HCT116 (cell line): ENCODE results near the gene EPG5. TPM values are rescaled to one million over a fixed set of nuclear protein-coding genes. Genes with fewer than 3 reads are reported as not detected.

ENCODE experiments used
- ATAC-seq: fragments of 200-7000 bp; cut with Tn5 transposase; 2 replicates; pipeline ENCODE4 v1.9.1; 2020; ENCODE audit warnings: mild to moderate bottlenecking, moderate library complexity
- BruUV-seq: library from RNA; stranded (reverse); fragments of 400-500 nt; replicated peaks from 2 replicates; lab custom pipeline; 2021; lab: Mats Ljungman, UMichigan
- CTCF ChIA-PET: fragments of 300-600 bp; sonication (Branson Sonifier 250); formaldehyde crosslinking; loops from one replicate; lab custom pipeline; 2021; ENCODE audit warnings: antibody characterized with exemption; lab: Charles Lee
- POLR2A ChIA-PET: fragments of 300-600, 350-600 bp; sonication (Branson Sonifier 250); formaldehyde crosslinking; loops from one replicate; lab custom pipeline; 2021; ENCODE audit warnings: antibody characterized with exemption; lab: Charles Lee
- RAD21 ChIA-PET, 2 experiments: fragments of 300-600 bp; sonication (Branson Sonifier 250); formaldehyde crosslinking; loops; one replicate each; lab custom pipeline; 2023; ENCODE audit warnings: low total read pairs in 2 of 2; ENCODE audit not compliant: uncharacterized antibody in 2 of 2, unreplicated experiment in 2 of 2, low non-redundant PET in 1 of 2; lab: Charles Lee
- DNase-seq: peaks from one replicate; pipeline ENCODE4 v3.0.0-alpha.2; 2010; ENCODE audit warnings: low read depth, low spot score
- H2AFZ ChIP-seq: fragments of 200-600 bp; shearing (Covaris generic), sonication (generic); 2 replicates; pipeline ENCODE4 v1.6.1; 2017; ENCODE audit warnings: low read depth, mixed run types, mixed read lengths, antibody characterized with exemption, low read length; ENCODE audit not compliant: poor library complexity, severe bottlenecking
- H3K27ac ChIP-seq: 2 replicates; pipeline ENCODE4 v1.5.1; 2012; ENCODE audit warnings: low read depth, low read length
- H3K27me3 ChIP-seq: fragments of 200-600 bp; sonication (generic); 2 replicates; pipeline ENCODE4 v1.6.1; 2016; ENCODE audit warnings: mixed run types, low read length, mixed read lengths; ENCODE audit not compliant: insufficient read depth
- H3K36me3 ChIP-seq, 2 experiments: fragments of 200-500 bp in 1 of 2; fragments of 200-600 bp in 1 of 2; sonication (Bioruptor generic) in 1 of 2; sonication (generic) in 1 of 2; 2 replicates each; pipeline versions ENCODE4 v1.5.1 to v1.6.1; 2014 to 2016; ENCODE audit warnings: low read length in 2 of 2, inconsistent platforms in 1 of 2, mixed read lengths in 1 of 2, mixed run types in 1 of 2; ENCODE audit not compliant: insufficient read depth in 2 of 2, control insufficient read depth in 1 of 2
- H3K4me1 ChIP-seq, 2 experiments: fragments of 200-600 bp in 1 of 2; sonication (generic) in 1 of 2; 2 replicates each; pipeline versions ENCODE4 v1.5.1 to v1.6.1; 2012 to 2017; ENCODE audit warnings: low read length in 2 of 2, inconsistent platforms in 1 of 2, mild to moderate bottlenecking in 1 of 2, mixed read lengths in 1 of 2, mixed run types in 1 of 2, moderate library complexity in 1 of 2; ENCODE audit not compliant: insufficient read depth in 2 of 2, control insufficient read depth in 1 of 2
- H3K4me2 ChIP-seq: fragments of 200-600 bp; sonication (generic); 2 replicates; pipeline ENCODE4 v1.6.1; 2017; ENCODE audit warnings: mixed run types, low read length, mixed read lengths
- H3K4me3 ChIP-seq, 2 experiments: fragments of 200-600 bp in 1 of 2; sonication (generic) in 1 of 2; replicated peaks in 1 of 2; 2 replicates each; pipeline ENCODE4 v1.5.1; 2011 to 2016; ENCODE audit warnings: low read length in 2 of 2, control low read depth in 1 of 2, low read depth in 1 of 2, mild to moderate bottlenecking in 1 of 2, mixed read lengths in 1 of 2, mixed run types in 1 of 2
- H3K79me2 ChIP-seq: fragments of 200-600 bp; sonication (generic); 2 replicates; pipeline ENCODE4 v1.6.1; 2017; ENCODE audit warnings: mild to moderate bottlenecking, mixed run types, low read length, moderate library complexity, mixed read lengths; ENCODE audit not compliant: insufficient read depth
- H3K9ac ChIP-seq: fragments of 200-600 bp; sonication (generic); 2 replicates; pipeline ENCODE4 v1.6.1; 2016; ENCODE audit warnings: low read length, mixed read lengths
- H3K9me2 ChIP-seq: fragments of 200-600 bp; sonication (generic), shearing (Covaris generic); 2 replicates; pipeline ENCODE4 v1.6.1; 2017; ENCODE audit warnings: mixed run types, mild to moderate bottlenecking, moderate library complexity; ENCODE audit not compliant: insufficient read depth
- H3K9me3 ChIP-seq, 2 experiments: fragments of 200-500 bp in 1 of 2; fragments of 200-600 bp in 1 of 2; sonication (Bioruptor generic) in 1 of 2; sonication (generic) in 1 of 2; 2 replicates each; pipeline ENCODE4 v1.6.1; 2014 to 2017; ENCODE audit warnings: low read length in 2 of 2, mixed read lengths in 2 of 2, inconsistent platforms in 1 of 2, low read depth in 1 of 2, mild to moderate bottlenecking in 1 of 2, mixed run types in 1 of 2, moderate library complexity in 1 of 2; ENCODE audit not compliant: control insufficient read depth in 1 of 2, insufficient read depth in 1 of 2
- H4K20me1 ChIP-seq: fragments of 200-600 bp; sonication (generic), shearing (Covaris generic); 2 replicates; pipeline ENCODE4 v1.6.1; 2017; ENCODE audit warnings: mixed run types, mild to moderate bottlenecking, moderate library complexity; ENCODE audit not compliant: insufficient read depth
- CBX3 ChIP-seq: IDR thresholded peaks from 2 replicates; pipeline ENCODE4 v1.6.1; 2012; ENCODE audit warnings: low read depth
- CEBPB ChIP-seq: IDR thresholded peaks from 2 replicates; pipeline ENCODE4 v1.6.1; 2012; ENCODE audit warnings: low read depth
- EGR1 ChIP-seq: IDR thresholded peaks from 2 replicates; pipeline ENCODE4 v1.6.1; 2012; ENCODE audit warnings: low read depth
- ELF1 ChIP-seq: IDR thresholded peaks from 2 replicates; pipeline ENCODE4 v1.6.1; 2012; ENCODE audit warnings: low read depth, borderline replicate concordance
- EZH2 ChIP-seq: fragments of 200-600 bp; sonication (generic); IDR thresholded peaks from 2 replicates; pipeline ENCODE4 v1.6.1; 2017; ENCODE audit warnings: antibody characterized with exemption, mixed run types
- EZH2phosphoT487 ChIP-seq: fragments of 200-600 bp; IDR thresholded peaks from 2 replicates; pipeline ENCODE4 v1.6.1; 2018; ENCODE audit warnings: antibody characterized with exemption, borderline replicate concordance
- FOSL1 ChIP-seq: IDR thresholded peaks from 2 replicates; pipeline ENCODE4 v1.6.1; 2012; ENCODE audit warnings: low read depth
- JUND ChIP-seq: IDR thresholded peaks from 2 replicates; pipeline ENCODE4 v1.6.1; 2012
- POLR2A ChIP-seq: IDR thresholded peaks from 2 replicates; pipeline ENCODE4 v1.7.0; 2011; ENCODE audit warnings: borderline replicate concordance; ENCODE audit not compliant: insufficient read depth, insufficient read length; ENCODE audit errors: extremely low read depth
- POLR2AphosphoS5 ChIP-seq: IDR thresholded peaks from 2 replicates; pipeline ENCODE4 v1.6.1; 2011; ENCODE audit warnings: mild to moderate bottlenecking, low read depth, low read length, moderate library complexity
- RAD21 ChIP-seq: IDR thresholded peaks from 2 replicates; pipeline ENCODE4 v1.6.1; 2012; ENCODE audit warnings: low read depth, mild to moderate bottlenecking
- SRF ChIP-seq: IDR thresholded peaks from 2 replicates; pipeline ENCODE4 v1.6.1; 2012; ENCODE audit warnings: low read depth
- TCF7L2 ChIP-seq: IDR thresholded peaks from 2 replicates; pipeline ENCODE4 v1.7.0; 2011; ENCODE audit warnings: borderline replicate concordance, inconsistent platforms; ENCODE audit not compliant: insufficient read depth, insufficient read length; ENCODE audit errors: extremely low read depth
- ZFX ChIP-seq: fragments of 450-650 bp; IDR thresholded peaks from 2 replicates; pipeline ENCODE4 v1.6.1; 2017
- intact Hi-C: fragments of 100-400 bp; cut with micrococcal nuclease; formaldehyde crosslinking; loops from 2 replicates; pipeline ENCODE4 v1.10.0; 2022
- total RNA-seq: library from RNA; stranded (reverse); gene quantifications from one replicate; pipeline ENCODE4 v1.2.1, GENCODE V29; 2021; ENCODE audit not compliant: unreplicated experiment
- TF ChIP-seq, protein P1 (sequence below), 3 experiments: fragments of 200-600 bp in 1 of 3; sonication (generic) in 1 of 3; IDR thresholded peaks in 2 of 3; conservative IDR thresholded peaks in 1 of 3; 2 replicates each; pipeline ENCODE4 v1.5.1; 2012 to 2017; ENCODE audit warnings: low read depth in 2 of 3, low read length in 2 of 3, antibody characterized with exemption in 1 of 3, borderline replicate concordance in 1 of 3, control low read depth in 1 of 3, mild to moderate bottlenecking in 1 of 3, mixed read lengths in 1 of 3, mixed run types in 1 of 3, moderate library complexity in 1 of 3; ENCODE audit not compliant: insufficient read depth in 1 of 3
- TF ChIP-seq, protein P2 (sequence below): IDR thresholded peaks from 2 replicates; pipeline ENCODE4 v1.6.1; 2012
- TF ChIP-seq, protein P3 (sequence below): IDR thresholded peaks from 2 replicates; pipeline ENCODE4 v1.6.1; 2011; ENCODE audit warnings: mild to moderate bottlenecking, low read length, moderate library complexity; ENCODE audit not compliant: insufficient replicate concordance; ENCODE audit errors: extremely low read depth

EPG5 gene
- total RNA-seq, 1 experiment from 2014 or later, result 12.9 TPM

DNA sequence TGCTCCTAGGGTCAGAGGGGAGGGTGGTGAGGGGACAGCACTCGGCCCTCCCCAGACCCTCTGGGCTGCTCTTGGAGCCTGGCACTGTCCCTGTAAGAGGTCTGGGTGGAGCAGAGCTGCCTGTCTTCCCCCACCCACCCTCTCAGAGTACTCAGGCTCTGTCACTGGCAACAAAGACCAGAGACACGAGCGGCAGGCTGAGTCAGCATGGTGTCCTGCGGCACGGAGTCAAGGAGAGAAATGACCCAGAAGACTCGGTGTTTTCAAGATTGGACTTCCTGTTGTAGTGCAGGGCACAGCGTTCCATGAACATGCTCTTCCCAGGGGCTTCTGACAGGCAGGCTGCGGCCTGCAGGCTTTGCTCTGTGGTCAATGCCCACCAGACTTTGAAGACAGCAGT, 121.7 kb downstream of the EPG5 start:
- Histone ChIP-seq H2AFZ (no peak overlapping the region), H3K9me3 (no peaks in the 10 kb centered on the region), H4K20me1 (no peaks in the 10 kb centered on the region), H3K27ac (no peak overlapping the region), H3K9ac (no peak overlapping the region), H3K4me3 (no peak overlapping the region), H3K4me1 (no peaks in the 10 kb centered on the region), H3K9me2 (no peaks in the 10 kb centered on the region), H3K79me2 (no peaks in the 10 kb centered on the region), H3K36me3 (no peaks in the 10 kb centered on the region), H3K4me2 (no peak overlapping the region), H3K27me3 (no peaks in the 10 kb centered on the region)
- no peak for ATAC-seq
- intact Hi-C loops, result no loop called here
- RAD21 ChIA-PET, result no interaction called here
- BruUV-seq, result no TSS peak
- DNase-seq, result no peak
- CTCF ChIA-PET, result no interaction called here
- TF ChIP-seq SRF, result no peak
- no peak for TF ChIP-seq ZFX
- no peak for TF ChIP-seq EGR1
- TF ChIP-seq CEBPB, result no peak
- no peak for TF ChIP-seq EZH2phosphoT487
- TF ChIP-seq POLR2AphosphoS5, result no peak
- TF ChIP-seq FOSL1, result no peak
- TF ChIP-seq, protein P1, sequence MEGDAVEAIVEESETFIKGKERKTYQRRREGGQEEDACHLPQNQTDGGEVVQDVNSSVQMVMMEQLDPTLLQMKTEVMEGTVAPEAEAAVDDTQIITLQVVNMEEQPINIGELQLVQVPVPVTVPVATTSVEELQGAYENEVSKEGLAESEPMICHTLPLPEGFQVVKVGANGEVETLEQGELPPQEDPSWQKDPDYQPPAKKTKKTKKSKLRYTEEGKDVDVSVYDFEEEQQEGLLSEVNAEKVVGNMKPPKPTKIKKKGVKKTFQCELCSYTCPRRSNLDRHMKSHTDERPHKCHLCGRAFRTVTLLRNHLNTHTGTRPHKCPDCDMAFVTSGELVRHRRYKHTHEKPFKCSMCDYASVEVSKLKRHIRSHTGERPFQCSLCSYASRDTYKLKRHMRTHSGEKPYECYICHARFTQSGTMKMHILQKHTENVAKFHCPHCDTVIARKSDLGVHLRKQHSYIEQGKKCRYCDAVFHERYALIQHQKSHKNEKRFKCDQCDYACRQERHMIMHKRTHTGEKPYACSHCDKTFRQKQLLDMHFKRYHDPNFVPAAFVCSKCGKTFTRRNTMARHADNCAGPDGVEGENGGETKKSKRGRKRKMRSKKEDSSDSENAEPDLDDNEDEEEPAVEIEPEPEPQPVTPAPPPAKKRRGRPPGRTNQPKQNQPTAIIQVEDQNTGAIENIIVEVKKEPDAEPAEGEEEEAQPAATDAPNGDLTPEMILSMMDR (IDR thresholded peaks at IDR 0.05 in 2 of 3, conservative IDR thresholded peaks at IDR 0.05 in 1 of 3; ENCODE audit: borderline replicate concordance in 1 of 3, insufficient read depth in 1 of 3, low read depth in 2 of 3, low read length in 2 of 3), result no peak
- no peak for TF ChIP-seq JUND
- TF ChIP-seq, protein P2, sequence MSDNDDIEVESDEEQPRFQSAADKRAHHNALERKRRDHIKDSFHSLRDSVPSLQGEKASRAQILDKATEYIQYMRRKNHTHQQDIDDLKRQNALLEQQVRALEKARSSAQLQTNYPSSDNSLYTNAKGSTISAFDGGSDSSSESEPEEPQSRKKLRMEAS, result no peak
- no peak for TF ChIP-seq POLR2A
- no peak for TF ChIP-seq CBX3
- no peak for TF ChIP-seq EZH2
- TF ChIP-seq TCF7L2, result no peak
- TF ChIP-seq ELF1, result no peak
- TF ChIP-seq, protein P3, sequence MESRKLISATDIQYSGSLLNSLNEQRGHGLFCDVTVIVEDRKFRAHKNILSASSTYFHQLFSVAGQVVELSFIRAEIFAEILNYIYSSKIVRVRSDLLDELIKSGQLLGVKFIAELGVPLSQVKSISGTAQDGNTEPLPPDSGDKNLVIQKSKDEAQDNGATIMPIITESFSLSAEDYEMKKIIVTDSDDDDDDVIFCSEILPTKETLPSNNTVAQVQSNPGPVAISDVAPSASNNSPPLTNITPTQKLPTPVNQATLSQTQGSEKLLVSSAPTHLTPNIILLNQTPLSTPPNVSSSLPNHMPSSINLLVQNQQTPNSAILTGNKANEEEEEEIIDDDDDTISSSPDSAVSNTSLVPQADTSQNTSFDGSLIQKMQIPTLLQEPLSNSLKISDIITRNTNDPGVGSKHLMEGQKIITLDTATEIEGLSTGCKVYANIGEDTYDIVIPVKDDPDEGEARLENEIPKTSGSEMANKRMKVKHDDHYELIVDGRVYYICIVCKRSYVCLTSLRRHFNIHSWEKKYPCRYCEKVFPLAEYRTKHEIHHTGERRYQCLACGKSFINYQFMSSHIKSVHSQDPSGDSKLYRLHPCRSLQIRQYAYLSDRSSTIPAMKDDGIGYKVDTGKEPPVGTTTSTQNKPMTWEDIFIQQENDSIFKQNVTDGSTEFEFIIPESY, result no peak
- TF ChIP-seq RAD21, result no peak
- POLR2A ChIA-PET, result no interaction called here
